PC-9 (cell line): ENCODE results near the gene NDC1.

Experiments used
- CTCF ChIP-seq: fragments of 200-600 bp; sonication (generic); conservative IDR thresholded peaks from 2 replicates; pipeline ENCODE4 v1.6.1; 2017; ENCODE audit warnings: mixed run types, antibody characterized with exemption, mild to moderate bottlenecking, moderate library complexity
- EZH2 ChIP-seq: fragments of 200-600 bp; sonication (generic); IDR thresholded peaks from 2 replicates; pipeline ENCODE4 v1.8.0; 2017; ENCODE audit warnings: antibody characterized with exemption, low read depth

- TF ChIP-seq CTCF (no peak), EZH2 (no peak)
These were observed 15.2 kb downstream of the NDC1 start for GRCh38 chr1:53822931-53823330.
